HG03469 (cell line): ENCODE measurements around the gene STK33.
A peak's percentile ranks its signal among the peaks of the same experiment; 100 is the strongest.
"Not testable (repeated sequence)": the region's sequence is repeated elsewhere in the genome, so short reads cannot be mapped to it uniquely, and the experiment has no call there.

Experiments used
- ATAC-seq: cut with Tn5 transposase; IDR thresholded peaks from one replicate; pipeline ENCODE4 v1.9.1; 2021; ENCODE audit warnings: mild to moderate bottlenecking, moderate library complexity, moderate number of reproducible peaks; ENCODE audit not compliant: unreplicated experiment

STK33 gene

GRCh38 chr11:8545698-8546366, 48.2 kb downstream of the STK33 start:
- ATAC-seq: no peak

- no peak for ATAC-seq
Measured at GRCh38 chr11:8544807-8545206, 49.2 kb downstream of the STK33 start.

- ATAC-seq: no peak
Measured at GRCh38 chr11:8543278-8543677, 50.8 kb downstream of the STK33 start.

- ATAC-seq: no peak
Measured at GRCh38 chr11:8541448-8541847, 52.6 kb downstream of the STK33 start.

GRCh38 chr11:8533332-8533731, 60.7 kb downstream of the STK33 start:
- ATAC-seq: peak; percentile 59

GRCh38 chr11:8532475-8532874, 61.6 kb downstream of the STK33 start:
- ATAC-seq: peak; percentile 54

GRCh38 chr11:8531982-8532381, 62.0 kb downstream of the STK33 start:
- ATAC-seq: no peak

GRCh38 chr11:8531312-8531711, 62.7 kb downstream of the STK33 start:
- no peak for ATAC-seq

- ATAC-seq: no peak
Measured at GRCh38 chr11:8527939-8528338, 66.1 kb downstream of the STK33 start.

- ATAC-seq: no peak
Measured at GRCh38 chr11:8523396-8523795, 70.6 kb downstream of the STK33 start.

- ATAC-seq: no peak
Measured at GRCh38 chr11:8512547-8512946, 81.5 kb downstream of the STK33 start.

- ATAC-seq: no peak
Measured at GRCh38 chr11:8503910-8504364, 90.1 kb downstream of the STK33 start.

- ATAC-seq: no peak
Measured at GRCh38 chr11:8501836-8502235, 92.2 kb downstream of the STK33 start.

- no peak for ATAC-seq
Measured at GRCh38 chr11:8488395-8488794, 105.6 kb downstream of the STK33 start.

- ATAC-seq: no peak
Measured at GRCh38 chr11:8487261-8487660, 106.8 kb downstream of the STK33 start.

- ATAC-seq: no peak
Measured at GRCh38 chr11:8484251-8484650, 109.8 kb downstream of the STK33 start.

- ATAC-seq: no peak
Measured at GRCh38 chr11:8480858-8481257, 113.2 kb downstream of the STK33 start.

- ATAC-seq: peak; percentile 90
Measured at GRCh38 chr11:8477680-8478079, 116.3 kb downstream of the STK33 start.

- no peak for ATAC-seq
Measured at GRCh38 chr11:8477151-8477550, 116.9 kb downstream of the STK33 start.

- not testable (repeated sequence) for ATAC-seq
Measured at GRCh38 chr11:8467806-8468205, 126.2 kb downstream of the STK33 start.

GRCh38 chr11:8467356-8467755, 126.7 kb downstream of the STK33 start:
- not testable (repeated sequence) for ATAC-seq

GRCh38 chr11:8466884-8467283, 127.1 kb downstream of the STK33 start:
- not testable (repeated sequence) for ATAC-seq
